ENCODE data around the gene GADD45GIP1. TPM values are rescaled to one million over a fixed set of nuclear protein-coding genes. Genes with fewer than 3 reads are reported as not detected.
A peak's percentile ranks its signal among the peaks of the same experiment; 100 is the strongest.

Gene GADD45GIP1
- total RNA-seq, 1 experiment from 2014 or later = 35.9 TPM

- RAD21 ChIA-PET (ENCODE audit: low non-redundant PET in 1 of 2, low total read pairs in 2 of 2, uncharacterized antibody in 2 of 2, unreplicated experiment in 2 of 2) = interaction anchor here (0.8 to 1.6 kb wide), 7 partner anchors 19 to 109 kb away, joined by 3 to 10 read pairs (median 3); no protein-coding TSS in a partner anchor
- intact Hi-C loops (cut with micrococcal nuclease) = no loop called here
- Histone ChIP-seq H3K4me2 (ENCODE audit: low read length) (peak overlapping the region; percentile 64), H3K4me3 (replicated peaks in 1 of 2; ENCODE audit: low read depth in 1 of 2, low read length in 2 of 2) (peak overlapping the region in 1 of 2 experiments; percentile 4; a peak in 1 of 4 replicates), H4K20me1 (ENCODE audit: insufficient read depth) (no peaks in the 10 kb centered on the region), H3K27me3 (ENCODE audit: insufficient read depth, low read length) (no peaks in the 10 kb centered on the region), H3K9me2 (ENCODE audit: insufficient read depth) (no peaks in the 10 kb centered on the region), H2AFZ (ENCODE audit: low read depth, low read length, poor library complexity, severe bottlenecking) (no peak overlapping the region), H3K9ac (ENCODE audit: low read length) (peak overlapping the region; percentile 26; the same call in 1 of the 2 replicates), H3K27ac (ENCODE audit: low read depth, low read length) (no peak overlapping the region; the same call in 1 of the 2 replicates), H3K79me2 (ENCODE audit: insufficient read depth, low read length) (no peaks in the 10 kb centered on the region), H3K4me1 (ENCODE audit: control insufficient read depth in 1 of 2, insufficient read depth in 2 of 2, low read length in 2 of 2) (peaks cover 21 to 28% of the 10 kb centered on the region in 2 experiments; a peak in 3 of 4 replicates), H3K36me3 (ENCODE audit: control insufficient read depth in 1 of 2, insufficient read depth in 2 of 2, low read length in 2 of 2) (no peaks in the 10 kb centered on the region), H3K9me3 (ENCODE audit: control insufficient read depth in 1 of 2, insufficient read depth in 1 of 2, low read depth in 1 of 2, low read length in 2 of 2) (no peaks in the 10 kb centered on the region)
- BruUV-seq (replicated peaks) = no TSS peak
- CTCF ChIA-PET = interaction anchor here (0.7 to 2.3 kb wide), 7 partner anchors 44 to 350 kb away, joined by 3 to 23 read pairs (median 5); no protein-coding TSS in a partner anchor
- ATAC-seq = no peak; the same call in 1 of the 2 replicates
- POLR2A ChIA-PET = interaction anchor here (0.6 to 1.4 kb wide), 5 partner anchors 19 to 888 kb away, joined by 3 to 6 read pairs (median 3); no protein-coding TSS in a partner anchor
- no peak for DNase-seq (ENCODE audit: low read depth, low spot score)
- no peak for TF ChIP-seq POLR2AphosphoS5 (IDR thresholded peaks at IDR 0.05; ENCODE audit: low read depth, low read length)
- no peak for TF ChIP-seq EZH2phosphoT487 (IDR thresholded peaks at IDR 0.05; ENCODE audit: borderline replicate concordance)
- TF ChIP-seq SP1 (IDR thresholded peaks at IDR 0.05; ENCODE audit: low read depth) = no peak
- no peak for TF ChIP-seq SIN3A (IDR thresholded peaks at IDR 0.05; ENCODE audit: low read depth)
- TF ChIP-seq ELF1 (IDR thresholded peaks at IDR 0.05; ENCODE audit: borderline replicate concordance, low read depth) = no peak
- TF ChIP-seq REST (IDR thresholded peaks at IDR 0.05; ENCODE audit: low read depth) = no peak
- no peak for TF ChIP-seq CTCF (IDR thresholded peaks at IDR 0.05 in 2 of 3, conservative IDR thresholded peaks at IDR 0.05 in 1 of 3; ENCODE audit: borderline replicate concordance in 1 of 3, insufficient read depth in 1 of 3, low read depth in 2 of 3, low read length in 2 of 3)
- TF ChIP-seq EZH2 (IDR thresholded peaks at IDR 0.05) = no peak
These were observed 27.6 kb upstream of the GADD45GIP1 start for GRCh38 chr19:12984683-12985048.
